NCI-H2107 treated with DMSO at 0.1 percent for 48 hours (cell line): ENCODE measurements around the gene SETD1B.
A peak's percentile ranks its signal among the peaks of the same experiment; 100 is the strongest.
"Not testable (repeated sequence)": the region's sequence is repeated elsewhere in the genome, so short reads cannot be mapped to it uniquely, and the experiment has no call there.

Experiments used
- DNase-seq: peaks from one replicate; lab custom pipeline; 2025; ENCODE audit not compliant: unreplicated experiment; lab: John Stamatoyannopoulos, UW

The SETD1B gene

GRCh38 chr12:121803861-121804416 lies at the start of gene SETD1B:
TSS of gene SETD1B (plus strand) at chr12:121804009. CDS start at chr12:121804738, 729 bp downstream.
- DNase-seq, result no peak

- no peak for DNase-seq
Observed at GRCh38 chr12:121754836-121755235, 49.0 kb upstream of the SETD1B start.

- DNase-seq, result no peak
Observed at GRCh38 chr12:121755591-121755990, 48.2 kb upstream of the SETD1B start.

- not testable (repeated sequence) for DNase-seq
Observed at GRCh38 chr12:121758536-121758935, 45.3 kb upstream of the SETD1B start.

GRCh38 chr12:121762269-121762668 lies 41.5 kb upstream of the SETD1B start:
- DNase-seq, result no peak

- no peak for DNase-seq
Observed at GRCh38 chr12:121764808-121765207, 39.0 kb upstream of the SETD1B start.

- DNase-seq, result no peak
Observed at GRCh38 chr12:121765573-121765972, 38.2 kb upstream of the SETD1B start.

GRCh38 chr12:121766290-121767039 lies 37.3 kb upstream of the SETD1B start:
- DNase-seq, result no peak

GRCh38 chr12:121767525-121768016 lies 36.2 kb upstream of the SETD1B start:
- peak; percentile 79 for DNase-seq

- DNase-seq, result no peak
Observed at GRCh38 chr12:121769297-121769830, 34.4 kb upstream of the SETD1B start.

GRCh38 chr12:121769831-121770301 lies 33.9 kb upstream of the SETD1B start:
- no peak for DNase-seq

- no peak for DNase-seq
Observed at GRCh38 chr12:121770388-121770787, 33.4 kb upstream of the SETD1B start.

- no peak for DNase-seq
Observed at GRCh38 chr12:121770813-121771625, 32.8 kb upstream of the SETD1B start.

GRCh38 chr12:121773011-121773777 lies 30.6 kb upstream of the SETD1B start:
- DNase-seq, result peak; percentile 58

- DNase-seq, result no peak
Observed at GRCh38 chr12:121774968-121775474, 28.8 kb upstream of the SETD1B start.

GRCh38 chr12:121775501-121775900 lies 28.3 kb upstream of the SETD1B start:
- DNase-seq, result no peak

GRCh38 chr12:121776190-121777098 lies 27.4 kb upstream of the SETD1B start:
- DNase-seq, result no peak

GRCh38 chr12:121778567-121779421 lies 25.0 kb upstream of the SETD1B start:
- DNase-seq, result no peak
